HepG2 (cell line): ENCODE results near the gene CHTF18. TPM values are rescaled to one million over a fixed set of nuclear protein-coding genes. Genes with fewer than 3 reads are reported as not detected.

Experiments used
- ATAC-seq: fragments of 200-7000 bp; cut with Tn5 transposase; 3 replicates; pipeline ENCODE4 v1.9.1; 2020; ENCODE audit warnings: mild to moderate bottlenecking, moderate library complexity
- BruUV-seq: library from RNA; stranded (reverse); fragments of 400-500 nt; replicated peaks from 2 replicates; lab custom pipeline; 2021; lab: Mats Ljungman, UMichigan
- CTCF ChIA-PET: fragments of 300-600 bp; formaldehyde crosslinking; extraction: SDS; loops from one replicate; lab custom pipeline; 2021; ENCODE audit warnings: low total read pairs, inconsistent platforms, low intra/inter-chr PET ratio; lab: Yijun Ruan, JAX
- POLR2A ChIA-PET: fragments of 350-600 bp; sonication (Branson Sonifier 250); formaldehyde crosslinking; loops from one replicate; lab custom pipeline; 2020; ENCODE audit warnings: antibody characterized with exemption, inconsistent platforms; lab: Yijun Ruan, JAX
- DNase-seq: peaks from one replicate; pipeline ENCODE4 v3.0.0-alpha.2; 2015; ENCODE audit warnings: low spot score
- FAIRE-seq: peaks from 3 replicates; lab custom pipeline; 2011; peaks lifted over from hg19 to GRCh38; lab: Jason Lieb, UNC
- H2AFZ ChIP-seq: one replicate; pipeline ENCODE4 v1.6.1; 2011; ENCODE audit warnings: low read length, inconsistent platforms
- H3K27ac ChIP-seq: fragments of 300-600 bp; 3 replicates; pipeline ENCODE4 v1.8.0; 2011; ENCODE audit warnings: mixed run types, mild to moderate bottlenecking, mixed read lengths, low read length, inconsistent platforms; ENCODE audit not compliant: insufficient read depth; ENCODE audit errors: extremely low read length
- H3K27me3 ChIP-seq, 2 experiments: fragments of 200-600 bp in 1 of 2; 2 replicates in 1 of 2; 3 replicates in 1 of 2; pipeline versions ENCODE4 v1.6.0 to v1.8.0; 2011; ENCODE audit warnings: low read length in 2 of 2, mild to moderate bottlenecking in 2 of 2, moderate library complexity in 2 of 2, inconsistent platforms in 1 of 2; ENCODE audit not compliant: insufficient read depth in 2 of 2, control insufficient read depth in 1 of 2
- H3K36me3 ChIP-seq, 2 experiments: fragments of 200-600 bp in 1 of 2; replicated peaks in 1 of 2; 2 replicates in 1 of 2; 3 replicates in 1 of 2; pipeline versions ENCODE4 v1.5.1 to v1.8.0; 2011; ENCODE audit warnings: low read length in 2 of 2, inconsistent platforms in 1 of 2; ENCODE audit not compliant: insufficient read depth in 2 of 2, control insufficient read depth in 1 of 2
- H3K4me1 ChIP-seq: 2 replicates; pipeline ENCODE4 v1.5.1; 2012; ENCODE audit warnings: low read length, inconsistent platforms; ENCODE audit not compliant: insufficient read depth
- H3K4me2 ChIP-seq: 2 replicates; pipeline ENCODE4 v1.6.0; 2011; ENCODE audit warnings: low read depth, low read length, inconsistent platforms
- H3K4me3 ChIP-seq, 3 experiments: fragments of 200-600 bp in 1 of 3; sonication (generic), shearing (Covaris generic) in 1 of 3; replicated peaks in 1 of 3; 2 replicates each; pipeline ENCODE4 v1.5.1; 2011 to 2016; ENCODE audit warnings: low read length in 3 of 3, inconsistent platforms in 2 of 3, low read depth in 2 of 3, mild to moderate bottlenecking in 2 of 3, control low read depth in 1 of 3, mixed read lengths in 1 of 3; ENCODE audit not compliant: insufficient read depth in 1 of 3
- H3K79me2 ChIP-seq: one replicate; pipeline ENCODE4 v1.6.1; 2011; ENCODE audit warnings: low read length, inconsistent platforms; ENCODE audit not compliant: insufficient read depth
- H3K9ac ChIP-seq: 2 replicates; pipeline ENCODE4 v1.6.0; 2011; ENCODE audit warnings: mild to moderate bottlenecking, low read depth, low read length, inconsistent platforms; ENCODE audit not compliant: insufficient read depth
- H3K9me3 ChIP-seq: 2 replicates; pipeline ENCODE4 v1.5.1; 2012; ENCODE audit warnings: mild to moderate bottlenecking, low read length
- H4K20me1 ChIP-seq: 2 replicates; pipeline ENCODE4 v1.6.0; 2011; ENCODE audit warnings: inconsistent platforms, mild to moderate bottlenecking, low read length, moderate library complexity; ENCODE audit not compliant: insufficient read depth
- AKAP8 ChIP-seq: sonication (generic); formaldehyde crosslinking; IDR thresholded peaks from 2 replicates; pipeline ENCODE4 v1.5.1; 2020; ENCODE audit warnings: mild to moderate bottlenecking, missing genetic modification reagents
- ERF ChIP-seq: IDR thresholded peaks from 2 replicates; pipeline ENCODE4 v1.6.1; 2018; ENCODE audit warnings: missing biosample characterization, missing genetic modification reagents
- GABPA ChIP-seq, 2 experiments: IDR thresholded peaks; 2 replicates each; pipeline ENCODE4 v1.6.1; 2011 to 2016; ENCODE audit warnings: low read depth in 2 of 2, low read length in 1 of 2, missing biosample characterization in 1 of 2, missing genetic modification characterization in 1 of 2
- GMEB2 ChIP-seq: IDR thresholded peaks from 2 replicates; pipeline ENCODE4 v1.6.1; 2016; ENCODE audit warnings: missing biosample characterization, missing genetic modification reagents, low read depth
- HNRNPUL1 ChIP-seq: fragments of 200-400 bp; formaldehyde crosslinking; IDR thresholded peaks from 2 replicates; pipeline ENCODE4 v1.6.1; 2017; ENCODE audit warnings: low read depth, mild to moderate bottlenecking, low read length, moderate library complexity
- KAT7 ChIP-seq: IDR thresholded peaks from 2 replicates; pipeline ENCODE4 v1.6.1; 2018; ENCODE audit warnings: borderline replicate concordance, missing compliant biosample characterization
- KLF6 ChIP-seq: IDR thresholded peaks from 2 replicates; pipeline ENCODE4 v1.8.0; 2016; ENCODE audit warnings: missing biosample characterization, missing genetic modification reagents
- MEIS2 ChIP-seq: sonication (generic); formaldehyde crosslinking; IDR thresholded peaks from 2 replicates; pipeline ENCODE4 v1.9.0; 2021; ENCODE audit warnings: mild to moderate bottlenecking, missing genetic modification reagents
- PHF21A ChIP-seq: sonication (generic); formaldehyde crosslinking; IDR thresholded peaks from 2 replicates; pipeline ENCODE4 v1.5.0; 2020; ENCODE audit warnings: mild to moderate bottlenecking, missing genetic modification reagents
- RARA ChIP-seq: IDR thresholded peaks from 2 replicates; pipeline ENCODE4 v1.6.1; 2016; ENCODE audit warnings: missing genetic modification reagents, missing compliant biosample characterization
- SIX4 ChIP-seq: sonication (generic); formaldehyde crosslinking; IDR thresholded peaks from 2 replicates; pipeline ENCODE4 v1.4.0; 2020; ENCODE audit warnings: missing genetic modification reagents
- WIZ ChIP-seq: sonication (generic); formaldehyde crosslinking; IDR thresholded peaks from 2 replicates; pipeline ENCODE4 v1.5.1; 2020; ENCODE audit warnings: mild to moderate bottlenecking, missing genetic modification reagents
- ZFP1 ChIP-seq: IDR thresholded peaks from 2 replicates; pipeline ENCODE4 v1.6.1; 2016
- ZNF510 ChIP-seq: sonication (generic); formaldehyde crosslinking; IDR thresholded peaks from 2 replicates; pipeline ENCODE4 v1.4.0; 2020; ENCODE audit warnings: low read depth, mild to moderate bottlenecking, missing genetic modification reagents
- ZNF574 ChIP-seq: sonication (generic); formaldehyde crosslinking; IDR thresholded peaks from 2 replicates; pipeline ENCODE4 v1.4.0; 2020; ENCODE audit warnings: missing genetic modification reagents
- ZNF609 ChIP-seq: sonication (generic); formaldehyde crosslinking; IDR thresholded peaks from 2 replicates; pipeline ENCODE4 v1.4.0; 2020; ENCODE audit warnings: mild to moderate bottlenecking, missing genetic modification reagents, borderline replicate concordance
- WGBS: methylation state at CpG from one replicate; pipeline ENCODE4 v1.1.6; 2017; ENCODE audit warnings: low lambda C conversion rate; 5-methylcytosine and 5-hydroxymethylcytosine counted together
- in situ Hi-C: cut with HindIII; loops from 2 replicates; pipeline ENCODE4 v1.10.0; 2017; ENCODE audit warnings: low pct_unique_long_range_greater_than_20kb; ENCODE audit not compliant: extremely low pct_ligation_motif_present
- intact Hi-C: fragments of 100-400 bp; cut with micrococcal nuclease; formaldehyde crosslinking; loops from one replicate; pipeline ENCODE4 v1.10.0; 2022; ENCODE audit not compliant: unreplicated experiment
- polyA plus RNA-seq, 8 experiments: library from polyadenylated mRNA; depleted of rRNA in 3 of 8; stranded (reverse) in 7 of 8; unstranded in 1 of 8; fragments of >200 nt; fragmentation: Illumina TruSeq in 4 of 8; extraction: Trizol in 4 of 8; gene quantifications; 2 replicates each; pipeline versions ENCODE4 v1.2.1 to v1.2.3, GENCODE V29; 2011 to 2016; ENCODE audit warnings: low read depth in 4 of 8, missing spikeins in 1 of 8, mixed read lengths in 1 of 8; ENCODE audit not compliant: insufficient read depth in 1 of 8
- total RNA-seq, 5 experiments: library from RNA; depleted of rRNA; stranded (reverse); fragments of >200 nt; fragmentation: Illumina TruSeq; extraction: Trizol; gene quantifications; 2 replicates each; pipeline ENCODE4 v1.2.3, GENCODE V29; 2016; ENCODE audit warnings: low read depth in 1 of 5

The CHTF18 gene
- total and polyA plus RNA-seq, 2 of the 13 experiments (the other 11 are each of a cell fraction or from before 2014, with no cell fraction given) = 8.6 to 22.9 TPM

- WGBS = 58% methylated on average over 18 of the region's 29 CpGs
- ChIA-PET POLR2A (no interaction called here), CTCF (no interaction called here)
- Histone ChIP-seq H3K4me2 (no peak overlapping the region), H3K9me3 (no peaks in the 10 kb centered on the region), H3K4me3 (no peak overlapping the region), H3K27me3 (peaks cover 0 to 2% of the 10 kb centered on the region in 2 experiments; a peak in 2 of 5 replicates), H3K9ac (no peak overlapping the region), H3K4me1 (peaks cover 14% of the 10 kb centered on the region), H3K36me3 (no peaks in the 10 kb centered on the region), H4K20me1 (no peaks in the 10 kb centered on the region), H3K79me2 (no peaks in the 10 kb centered on the region), H3K27ac (no peak overlapping the region), H2AFZ (no peak overlapping the region)
- BruUV-seq = no TSS peak
- DNase-seq (no peak), FAIRE-seq (no peak), ATAC-seq (no peak)
- intact Hi-C loops (no loop called here), in situ Hi-C loops (no loop called here)
- TF ChIP-seq SIX4 = no peak
- TF ChIP-seq ERF (CRISPR knock-in tag) = no peak
- no peak for TF ChIP-seq PHF21A (CRISPR knock-in tag)
- no peak for TF ChIP-seq MEIS2 (CRISPR knock-in tag)
- TF ChIP-seq KAT7 (CRISPR knock-in tag) = no peak
- no peak for TF ChIP-seq ZNF574 (CRISPR knock-in tag)
- no peak for TF ChIP-seq WIZ (CRISPR knock-in tag)
- no peak for TF ChIP-seq GMEB2
- no peak for TF ChIP-seq GABPA (IDR thresholded peaks at IDR 0.05; ENCODE audit: low read depth, low read length)
- TF ChIP-seq GABPA (CRISPR knock-in tag; IDR thresholded peaks at IDR 0.05; ENCODE audit: low read depth) = no peak
- TF ChIP-seq RARA = no peak
- no peak for TF ChIP-seq AKAP8 (CRISPR knock-in tag)
- TF ChIP-seq ZNF510 (CRISPR knock-in tag) = no peak
- no peak for TF ChIP-seq KLF6 (CRISPR knock-in tag)
- TF ChIP-seq HNRNPUL1 = no peak
- TF ChIP-seq ZFP1 = no peak
- TF ChIP-seq ZNF609 (CRISPR knock-in tag) = no peak
Observed at GRCh38 chr16:766008-766819, 22.2 kb upstream of the CHTF18 start.
